NCI-H524 treated with DMSO at 0.1 percent for 48 hours (cell line): ENCODE data around the gene TFF3.

Experiments used
- DNase-seq: peaks from one replicate; lab custom pipeline; 2025; lab: John Stamatoyannopoulos, UW

The TFF3 gene

GRCh38 chr21:42289926-42290325 is 25.3 kb downstream of the TFF3 start:
- no peak for DNase-seq

DNA sequence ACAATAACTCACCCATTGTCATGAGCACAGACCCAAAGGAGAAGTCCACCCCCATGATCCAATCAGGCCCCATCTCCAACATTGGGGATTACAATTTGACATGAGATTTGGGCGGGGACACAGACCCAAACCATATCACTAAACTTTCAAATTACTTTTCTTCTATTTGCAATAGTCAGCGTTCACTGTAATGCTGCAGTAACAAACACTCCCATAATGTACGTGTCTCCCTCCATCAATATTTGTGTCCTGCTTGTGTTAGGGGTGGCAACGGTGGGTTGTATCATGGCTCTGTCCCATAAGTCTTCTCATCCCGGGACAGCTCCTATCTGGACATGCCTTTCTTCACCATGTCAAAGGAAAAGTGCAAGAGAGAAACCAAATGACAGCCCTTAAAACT is 26.2 kb downstream of the TFF3 start:
- DNase-seq, result no peak

DNA sequence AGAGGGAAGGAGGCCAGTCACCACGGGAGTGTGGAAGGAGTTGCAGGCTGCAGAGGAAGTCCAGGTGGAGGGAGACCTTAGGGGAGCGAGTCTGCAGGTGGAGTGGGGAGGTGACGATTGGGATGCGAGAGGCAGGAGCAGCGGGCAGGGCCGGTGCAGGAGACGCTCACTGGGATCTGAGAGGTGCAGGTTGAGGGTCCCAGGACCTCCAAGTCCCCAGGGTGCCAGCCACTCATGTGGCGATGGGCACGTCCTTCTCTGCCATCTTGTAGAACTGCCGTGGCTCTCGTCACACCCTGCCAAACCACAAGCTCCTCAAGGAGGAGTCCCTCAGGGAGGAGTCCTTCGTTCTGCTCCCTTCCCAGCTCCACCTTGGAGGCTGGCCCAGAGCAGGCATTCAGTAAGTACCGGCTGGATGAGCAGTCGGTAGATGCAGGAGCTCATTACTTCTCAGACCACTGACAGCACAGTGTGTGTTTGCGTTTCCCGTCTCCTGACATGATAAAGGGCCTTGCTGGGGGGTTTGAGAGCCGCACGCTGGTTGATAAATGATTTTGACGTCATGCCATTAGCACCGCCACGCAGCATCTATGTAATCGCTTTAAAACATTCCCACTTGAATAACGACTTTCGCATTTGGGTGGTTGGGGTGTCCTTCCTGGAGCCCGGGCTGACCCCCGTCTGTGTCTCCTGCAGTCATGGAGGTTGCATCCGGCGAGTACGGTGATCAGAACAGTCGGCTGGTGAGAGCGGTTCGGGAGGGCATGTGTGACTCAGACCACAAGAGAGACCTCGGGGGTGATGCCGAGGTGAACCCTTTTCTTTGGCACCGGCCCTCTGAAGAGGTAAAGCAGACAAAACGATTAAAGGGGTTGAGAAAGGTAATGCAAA is 27.8 kb downstream of the TFF3 start:
- DNase-seq, result no peak

GRCh38 chr21:42286416-42286815 is 28.8 kb downstream of the TFF3 start:
- DNase-seq, result no peak

GRCh38 chr21:42285569-42286245 is 29.5 kb downstream of the TFF3 start:
- no peak for DNase-seq

DNA sequence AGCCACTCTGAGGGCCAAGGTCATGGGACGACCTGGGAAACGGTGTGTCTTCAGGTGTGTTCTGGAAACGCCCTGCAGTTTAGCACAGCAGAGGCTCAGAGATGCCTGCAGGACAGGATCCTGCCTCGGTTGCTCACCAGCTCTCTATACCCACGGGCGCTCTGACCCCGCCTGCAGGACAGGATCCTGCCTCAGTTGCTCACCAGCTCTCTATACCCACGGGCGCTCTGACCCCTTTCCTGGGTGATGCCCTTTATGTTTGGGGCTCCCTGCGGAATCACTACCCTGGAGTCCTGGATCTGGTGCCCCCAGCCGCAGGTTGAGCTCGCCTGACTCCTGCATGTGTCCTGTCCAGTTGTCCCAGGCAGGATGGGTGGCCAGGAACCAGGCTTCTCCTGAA is 32.5 kb downstream of the TFF3 start:
- DNase-seq, result no peak

DNA sequence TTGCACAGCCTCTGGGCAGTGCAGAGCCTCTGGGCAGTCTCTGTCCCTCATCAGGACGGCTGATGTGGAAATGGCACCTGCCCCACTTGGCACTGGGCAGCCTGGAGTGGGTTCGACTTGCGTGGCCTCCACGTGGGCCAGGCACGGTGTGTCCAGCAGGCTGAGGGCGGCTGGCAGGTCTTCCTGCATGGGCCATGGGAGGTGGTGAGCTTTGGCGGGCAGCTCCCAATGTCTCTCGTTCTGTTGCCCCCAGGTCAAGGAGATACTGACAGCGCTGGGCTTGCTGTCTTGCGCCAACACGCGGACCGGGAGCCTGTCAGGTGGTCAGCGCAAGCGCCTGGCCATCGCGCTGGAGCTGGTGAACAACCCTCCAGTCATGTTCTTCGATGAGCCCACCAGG is 33.2 kb downstream of the TFF3 start:
- no peak for DNase-seq

GRCh38 chr21:42281181-42281680 is 34.0 kb downstream of the TFF3 start:
- DNase-seq, result no peak

- no peak for DNase-seq
These were observed 34.6 kb downstream of the TFF3 start for GRCh38 chr21:42280356-42281180.

- no peak for DNase-seq
These were observed 35.3 kb downstream of the TFF3 start for GRCh38 chr21:42279888-42280287.

- no peak for DNase-seq
These were observed 35.8 kb downstream of the TFF3 start for GRCh38 chr21:42279341-42279871.

DNA sequence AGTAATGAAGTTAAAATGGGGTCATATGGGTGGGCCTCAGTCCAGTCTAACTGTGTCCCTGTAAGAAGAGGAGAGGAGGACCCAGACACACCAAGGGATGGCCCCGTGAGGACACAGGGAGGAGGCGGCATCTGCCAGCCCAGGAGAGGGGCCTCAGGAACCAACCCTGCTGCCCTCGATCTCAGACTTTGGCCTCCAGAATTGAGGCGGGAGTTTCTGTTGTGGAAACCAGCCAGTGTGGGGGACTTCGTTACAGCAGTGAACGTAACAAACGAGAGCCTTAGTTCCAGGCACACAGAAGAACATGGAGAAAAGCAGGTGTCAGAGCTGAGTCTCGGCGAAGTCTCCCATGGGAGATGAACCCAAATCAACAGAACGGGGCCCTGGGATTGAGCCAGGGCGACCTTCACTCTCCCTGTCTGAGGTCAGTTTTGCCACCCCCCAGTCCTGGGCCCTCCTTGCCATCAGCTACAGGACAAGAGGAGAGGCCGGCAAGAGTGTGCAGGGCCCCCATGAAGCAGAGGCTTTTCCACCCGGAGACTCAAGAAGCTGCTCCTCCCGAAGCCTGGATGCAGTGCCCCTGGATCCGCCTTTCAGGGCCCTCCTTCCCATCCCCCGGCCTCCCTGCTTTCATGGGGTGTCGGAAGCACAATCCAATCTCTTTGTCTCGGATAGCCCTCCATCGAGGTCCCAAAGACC is 36.6 kb downstream of the TFF3 start:
- DNase-seq, result no peak

- no peak for DNase-seq
These were observed 37.6 kb downstream of the TFF3 start for GRCh38 chr21:42277593-42277992.

- no peak for DNase-seq
These were observed 38.6 kb downstream of the TFF3 start for GRCh38 chr21:42276526-42277154.

- DNase-seq, result no peak
These were observed 39.1 kb downstream of the TFF3 start for GRCh38 chr21:42276076-42276475.

DNA sequence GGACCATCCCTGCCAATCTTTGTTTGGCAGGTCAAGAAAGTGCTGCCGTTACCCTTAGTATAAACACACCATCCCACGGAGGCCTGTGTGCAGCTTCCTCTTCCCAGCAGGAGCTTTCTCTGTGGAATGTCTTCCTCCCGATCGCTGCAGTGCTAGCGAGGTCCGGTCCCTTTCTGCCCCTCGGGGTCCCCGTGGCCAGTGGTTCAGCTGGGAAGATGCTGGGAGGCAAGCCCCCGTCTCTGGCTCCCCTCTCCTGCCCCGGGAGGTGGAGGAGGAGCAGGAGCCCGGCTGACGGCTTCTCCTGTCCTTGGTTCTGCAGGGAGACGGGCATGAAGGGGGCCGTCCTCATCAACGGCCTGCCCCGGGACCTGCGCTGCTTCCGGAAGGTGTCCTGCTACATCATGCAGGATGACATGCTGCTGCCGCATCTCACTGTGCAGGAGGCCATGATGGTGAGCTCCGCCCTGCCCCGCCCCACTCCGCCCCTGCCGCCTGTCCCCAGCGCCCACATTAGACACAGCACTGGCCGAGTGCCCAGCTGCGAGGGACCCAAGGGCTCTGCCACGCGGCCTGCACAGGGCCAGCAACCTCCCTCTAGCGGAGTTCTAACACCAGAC is 42.1 kb downstream of the TFF3 start:
- no peak for DNase-seq

DNA sequence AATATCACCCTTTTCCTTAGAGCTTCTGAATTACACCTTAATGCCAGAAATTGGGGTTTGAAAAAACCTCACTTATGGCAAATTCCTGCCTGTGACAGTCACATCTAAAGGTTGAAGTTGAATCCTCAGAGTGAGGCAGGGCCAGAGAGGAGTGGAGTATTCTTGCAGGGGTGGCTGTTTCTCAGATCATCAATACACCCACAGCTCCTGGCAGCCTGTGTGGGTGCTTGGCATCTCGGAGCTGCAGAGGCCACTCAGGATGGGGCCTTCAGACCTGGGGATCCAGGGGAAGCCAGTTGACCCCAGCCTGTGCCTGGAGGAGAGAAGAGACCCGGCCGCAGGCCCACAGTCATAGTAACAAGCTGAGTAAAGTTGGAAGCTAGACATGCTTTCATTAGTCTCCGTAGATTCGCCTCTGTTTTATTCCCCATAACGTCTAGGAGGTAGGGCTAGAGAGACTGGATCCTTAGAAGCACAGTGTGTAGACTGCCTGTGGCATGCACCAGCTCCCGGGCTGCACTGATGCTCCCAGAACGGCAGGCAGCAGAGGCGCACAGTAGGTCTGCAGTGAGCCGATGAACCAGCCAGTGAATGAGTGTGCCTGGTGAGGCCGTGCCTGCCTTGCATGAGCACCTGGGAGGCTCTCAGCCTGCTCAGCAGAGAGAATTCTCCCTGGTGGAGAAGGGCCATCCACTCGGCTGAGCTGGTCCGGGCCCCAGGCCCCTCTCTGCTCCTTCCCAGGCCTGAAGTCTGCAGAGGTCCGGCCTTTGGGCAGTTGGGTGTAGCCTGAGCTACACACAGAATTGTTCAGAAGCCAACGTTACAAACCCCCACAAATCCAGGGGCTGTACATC is 42.9 kb downstream of the TFF3 start:
- DNase-seq, result no peak

- DNase-seq, result no peak
These were observed 44.1 kb downstream of the TFF3 start for GRCh38 chr21:42271065-42271464.

GRCh38 chr21:42269386-42269785 is 45.8 kb downstream of the TFF3 start:
- no peak for DNase-seq
